ENCODE results near the gene KL.
A peak's percentile ranks its signal among the peaks of the same experiment; 100 is the strongest.

The KL gene

GRCh38 chr13:33105387-33106005, 89.3 kb downstream of the KL start:
- H3K4me1 ChIP-seq (ENCODE audit: control insufficient read depth in 5 of 5, insufficient read depth in 5 of 5, low read length in 5 of 5): peaks cover 4 to 26% (median 21%) of the 10 kb centered on the region in 5 donors
- peaks cover 0 to 3% (median 0%) of the 10 kb centered on the region in 5 donors for H3K9me3 ChIP-seq (ENCODE audit: control insufficient read depth in 5 of 5, low read length in 5 of 5)
- no peaks in the 10 kb centered on the region for H3K27me3 ChIP-seq (ENCODE audit: control insufficient read depth in 5 of 5, insufficient read depth in 4 of 5, low read length in 5 of 5)
- no peak overlapping the region for H3K27ac ChIP-seq (ENCODE audit: low read depth, low read length)
- H3K36me3 ChIP-seq (ENCODE audit: control insufficient read depth in 5 of 5, insufficient read depth in 5 of 5, low read length in 5 of 5): peaks cover 17 to 62% (median 44%) of the 10 kb centered on the region in 5 donors
- no peak overlapping the region for H3K4me3 ChIP-seq (ENCODE audit: low read depth in 1 of 5, low read length in 5 of 5)
- peak overlapping the region in 1 of 5 donors; percentile 3 for H3K9ac ChIP-seq (ENCODE audit: low read length in 5 of 5)

GRCh38 chr13:33106656-33107360, 90.6 kb downstream of the KL start:
- H3K4me3 ChIP-seq (ENCODE audit: low read depth in 1 of 5, low read length in 5 of 5): no peak overlapping the region
- peaks cover 17 to 63% (median 44%) of the 10 kb centered on the region in 5 donors for H3K36me3 ChIP-seq (ENCODE audit: control insufficient read depth in 5 of 5, insufficient read depth in 5 of 5, low read length in 5 of 5)
- H3K27me3 ChIP-seq (ENCODE audit: control insufficient read depth in 5 of 5, insufficient read depth in 4 of 5, low read length in 5 of 5): no peaks in the 10 kb centered on the region
- H3K4me1 ChIP-seq (ENCODE audit: control insufficient read depth in 5 of 5, insufficient read depth in 5 of 5, low read length in 5 of 5): peaks cover 8 to 40% (median 34%) of the 10 kb centered on the region in 5 donors
- no peak overlapping the region for H3K27ac ChIP-seq (ENCODE audit: low read depth, low read length)
- H3K9ac ChIP-seq (ENCODE audit: low read length in 5 of 5): no peak overlapping the region
- H3K9me3 ChIP-seq (ENCODE audit: control insufficient read depth in 5 of 5, low read length in 5 of 5): no peaks in the 10 kb centered on the region

DNA sequence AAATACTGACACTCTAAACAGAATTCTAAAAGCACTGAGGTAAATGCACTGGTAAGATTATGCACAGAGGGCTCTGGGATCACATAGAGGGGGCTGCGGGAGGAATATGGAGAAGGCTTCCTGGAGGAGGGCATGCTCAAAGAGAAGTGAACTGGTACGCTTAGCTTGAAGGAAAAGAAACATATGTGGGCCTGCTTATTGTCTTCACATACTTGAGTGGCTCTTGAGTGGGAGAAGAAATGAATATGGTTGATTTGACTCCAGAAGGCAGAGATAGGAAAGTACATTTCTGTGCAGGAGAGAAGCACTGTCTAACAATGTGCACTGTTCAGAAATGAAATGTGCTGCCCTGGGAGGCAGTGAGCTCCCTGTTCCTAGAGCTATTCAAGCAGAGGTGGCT, 91.1 kb downstream of the KL start:
- Histone ChIP-seq H3K4me3 (ENCODE audit: low read depth in 1 of 5, low read length in 5 of 5) (no peak overlapping the region), H3K27ac (ENCODE audit: low read depth, low read length) (no peak overlapping the region), H3K9ac (ENCODE audit: low read length in 5 of 5) (no peak overlapping the region), H3K27me3 (ENCODE audit: control insufficient read depth in 5 of 5, insufficient read depth in 4 of 5, low read length in 5 of 5) (no peaks in the 10 kb centered on the region), H3K4me1 (ENCODE audit: control insufficient read depth in 5 of 5, insufficient read depth in 5 of 5, low read length in 5 of 5) (peaks cover 8 to 43% (median 38%) of the 10 kb centered on the region in 5 donors), H3K9me3 (ENCODE audit: control insufficient read depth in 5 of 5, low read length in 5 of 5) (no peaks in the 10 kb centered on the region), H3K36me3 (ENCODE audit: control insufficient read depth in 5 of 5, insufficient read depth in 5 of 5, low read length in 5 of 5) (peaks cover 21 to 63% (median 44%) of the 10 kb centered on the region in 5 donors)

- H3K27me3 ChIP-seq (ENCODE audit: control insufficient read depth in 5 of 5, insufficient read depth in 4 of 5, low read length in 5 of 5): no peaks in the 10 kb centered on the region
- H3K27ac ChIP-seq (ENCODE audit: low read depth, low read length): no peak overlapping the region
- peaks cover 22 to 70% (median 57%) of the 10 kb centered on the region in 5 donors for H3K36me3 ChIP-seq (ENCODE audit: control insufficient read depth in 5 of 5, insufficient read depth in 5 of 5, low read length in 5 of 5)
- H3K4me3 ChIP-seq (ENCODE audit: low read depth in 1 of 5, low read length in 5 of 5): no peak overlapping the region
- H3K9ac ChIP-seq (ENCODE audit: low read length in 5 of 5): no peak overlapping the region
- no peaks in the 10 kb centered on the region for H3K9me3 ChIP-seq (ENCODE audit: control insufficient read depth in 5 of 5, low read length in 5 of 5)
- H3K4me1 ChIP-seq (ENCODE audit: control insufficient read depth in 5 of 5, insufficient read depth in 5 of 5, low read length in 5 of 5): peaks cover 8 to 55% (median 38%) of the 10 kb centered on the region in 5 donors
Measured at GRCh38 chr13:33108620-33109019, 92.4 kb downstream of the KL start.

- Histone ChIP-seq H3K4me1 (ENCODE audit: control insufficient read depth in 5 of 5, insufficient read depth in 5 of 5, low read length in 5 of 5) (peaks cover 8 to 56% (median 38%) of the 10 kb centered on the region in 5 donors), H3K9me3 (ENCODE audit: control insufficient read depth in 5 of 5, low read length in 5 of 5) (no peaks in the 10 kb centered on the region), H3K9ac (ENCODE audit: low read length in 5 of 5) (no peak overlapping the region), H3K36me3 (ENCODE audit: control insufficient read depth in 5 of 5, insufficient read depth in 5 of 5, low read length in 5 of 5) (peaks cover 18 to 76% (median 63%) of the 10 kb centered on the region in 5 donors), H3K27me3 (ENCODE audit: control insufficient read depth in 5 of 5, insufficient read depth in 4 of 5, low read length in 5 of 5) (no peaks in the 10 kb centered on the region), H3K4me3 (ENCODE audit: low read depth in 1 of 5, low read length in 5 of 5) (no peak overlapping the region), H3K27ac (ENCODE audit: low read depth, low read length) (peak overlapping the region; percentile 83)
Measured at GRCh38 chr13:33109271-33109697, 93.1 kb downstream of the KL start.

- Histone ChIP-seq H3K27ac (ENCODE audit: low read depth, low read length) (peak overlapping the region; percentile 83), H3K27me3 (ENCODE audit: control insufficient read depth in 5 of 5, insufficient read depth in 4 of 5, low read length in 5 of 5) (no peaks in the 10 kb centered on the region), H3K9ac (ENCODE audit: low read length in 5 of 5) (no peak overlapping the region), H3K4me1 (ENCODE audit: control insufficient read depth in 5 of 5, insufficient read depth in 5 of 5, low read length in 5 of 5) (peaks cover 8 to 56% (median 38%) of the 10 kb centered on the region in 5 donors), H3K36me3 (ENCODE audit: control insufficient read depth in 5 of 5, insufficient read depth in 5 of 5, low read length in 5 of 5) (peaks cover 15 to 74% (median 65%) of the 10 kb centered on the region in 5 donors), H3K9me3 (ENCODE audit: control insufficient read depth in 5 of 5, low read length in 5 of 5) (no peaks in the 10 kb centered on the region), H3K4me3 (ENCODE audit: low read depth in 1 of 5, low read length in 5 of 5) (no peak overlapping the region)
Measured at GRCh38 chr13:33109801-33110200, 93.6 kb downstream of the KL start.

- H3K27ac ChIP-seq (ENCODE audit: low read depth, low read length): peak overlapping the region; percentile 83
- H3K9me3 ChIP-seq (ENCODE audit: control insufficient read depth in 5 of 5, low read length in 5 of 5): no peaks in the 10 kb centered on the region
- H3K4me3 ChIP-seq (ENCODE audit: low read depth in 1 of 5, low read length in 5 of 5): no peak overlapping the region
- H3K27me3 ChIP-seq (ENCODE audit: control insufficient read depth in 5 of 5, insufficient read depth in 4 of 5, low read length in 5 of 5): no peaks in the 10 kb centered on the region
- peaks cover 15 to 76% (median 64%) of the 10 kb centered on the region in 5 donors for H3K36me3 ChIP-seq (ENCODE audit: control insufficient read depth in 5 of 5, insufficient read depth in 5 of 5, low read length in 5 of 5)
- peaks cover 8 to 56% (median 43%) of the 10 kb centered on the region in 5 donors for H3K4me1 ChIP-seq (ENCODE audit: control insufficient read depth in 5 of 5, insufficient read depth in 5 of 5, low read length in 5 of 5)
- no peak overlapping the region for H3K9ac ChIP-seq (ENCODE audit: low read length in 5 of 5)
Measured at GRCh38 chr13:33110386-33110712, 94.1 kb downstream of the KL start.

- H3K4me1 ChIP-seq (ENCODE audit: control insufficient read depth in 5 of 5, insufficient read depth in 5 of 5, low read length in 5 of 5): peaks cover 8 to 53% (median 44%) of the 10 kb centered on the region in 5 donors
- H3K27me3 ChIP-seq (ENCODE audit: control insufficient read depth in 5 of 5, insufficient read depth in 4 of 5, low read length in 5 of 5): no peaks in the 10 kb centered on the region
- H3K4me3 ChIP-seq (ENCODE audit: low read depth in 1 of 5, low read length in 5 of 5): no peak overlapping the region
- peak overlapping the region in 3 of 5 donors; percentile 13 to 30 (median 23) for H3K9ac ChIP-seq (ENCODE audit: low read length in 5 of 5)
- H3K27ac ChIP-seq (ENCODE audit: low read depth, low read length): peak overlapping the region; percentile 83
- no peaks in the 10 kb centered on the region for H3K9me3 ChIP-seq (ENCODE audit: control insufficient read depth in 5 of 5, low read length in 5 of 5)
- H3K36me3 ChIP-seq (ENCODE audit: control insufficient read depth in 5 of 5, insufficient read depth in 5 of 5, low read length in 5 of 5): peaks cover 16 to 76% (median 64%) of the 10 kb centered on the region in 5 donors
Measured at GRCh38 chr13:33110713-33111413, 94.6 kb downstream of the KL start.

- H3K9ac ChIP-seq (ENCODE audit: low read length in 5 of 5): peak overlapping the region in 3 of 5 donors; percentile 13 to 30 (median 23)
- H3K27ac ChIP-seq (ENCODE audit: low read depth, low read length): peak overlapping the region; percentile 83
- H3K9me3 ChIP-seq (ENCODE audit: control insufficient read depth in 5 of 5, low read length in 5 of 5): no peaks in the 10 kb centered on the region
- no peak overlapping the region for H3K4me3 ChIP-seq (ENCODE audit: low read depth in 1 of 5, low read length in 5 of 5)
- peaks cover 20 to 76% (median 61%) of the 10 kb centered on the region in 5 donors for H3K36me3 ChIP-seq (ENCODE audit: control insufficient read depth in 5 of 5, insufficient read depth in 5 of 5, low read length in 5 of 5)
- peaks cover 8 to 52% (median 44%) of the 10 kb centered on the region in 5 donors for H3K4me1 ChIP-seq (ENCODE audit: control insufficient read depth in 5 of 5, insufficient read depth in 5 of 5, low read length in 5 of 5)
- no peaks in the 10 kb centered on the region for H3K27me3 ChIP-seq (ENCODE audit: control insufficient read depth in 5 of 5, insufficient read depth in 4 of 5, low read length in 5 of 5)
Measured at GRCh38 chr13:33111414-33112110, 95.3 kb downstream of the KL start.
